GM18519 (cell line): ENCODE results near the gene SPC24.

Source experiments
- ATAC-seq: cut with Tn5 transposase; IDR thresholded peaks from one replicate; pipeline ENCODE4 v1.9.1; 2021; ENCODE audit warnings: mild to moderate bottlenecking, moderate library complexity; ENCODE audit not compliant: unreplicated experiment, low FRiP score

SPC24 gene, protein sequence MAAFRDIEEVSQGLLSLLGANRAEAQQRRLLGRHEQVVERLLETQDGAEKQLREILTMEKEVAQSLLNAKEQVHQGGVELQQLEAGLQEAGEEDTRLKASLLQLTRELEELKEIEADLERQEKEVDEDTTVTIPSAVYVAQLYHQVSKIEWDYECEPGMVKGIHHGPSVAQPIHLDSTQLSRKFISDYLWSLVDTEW

DNA sequence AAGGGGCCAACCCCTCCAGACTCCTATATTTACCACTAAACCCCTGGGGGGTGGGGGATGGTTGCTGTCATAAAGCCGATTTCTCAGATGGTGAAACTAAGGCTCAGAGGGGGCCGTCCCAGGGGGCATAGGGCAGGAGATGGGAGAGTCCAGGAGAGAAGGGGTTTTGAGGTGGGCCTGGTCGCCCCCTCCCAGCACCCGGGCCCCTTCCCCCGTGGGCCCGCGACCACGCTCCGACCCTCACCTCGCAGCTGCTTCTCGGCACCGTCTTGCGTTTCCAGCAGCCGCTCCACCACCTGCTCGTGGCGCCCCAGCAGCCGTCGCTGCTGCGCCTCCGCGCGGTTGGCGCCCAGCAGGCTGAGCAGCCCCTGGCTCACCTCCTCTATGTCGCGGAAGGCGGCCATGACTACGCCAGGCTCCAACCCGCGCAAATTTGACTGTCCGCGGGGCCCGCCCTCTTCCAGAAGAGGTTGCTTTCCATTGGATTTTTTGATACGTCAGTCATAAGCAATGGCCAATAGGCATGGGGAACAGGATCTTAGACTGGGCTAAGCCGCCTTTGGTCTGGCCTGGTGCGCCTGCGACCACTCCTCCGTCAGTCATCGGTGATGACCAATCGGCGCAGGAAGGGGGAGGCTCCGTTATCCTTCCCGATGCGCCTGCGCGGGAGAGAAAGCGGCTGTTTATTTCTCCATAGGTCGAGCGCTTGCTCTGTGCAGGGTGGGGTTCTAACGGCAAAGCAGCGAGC is at the start of gene SPC24:
TSS of gene SPC24 (minus strand) at position 410 of the 748 bp plus-strand sequence. CDS start at position 404, 6 bp downstream.
- peak; percentile 92 for ATAC-seq

DNA sequence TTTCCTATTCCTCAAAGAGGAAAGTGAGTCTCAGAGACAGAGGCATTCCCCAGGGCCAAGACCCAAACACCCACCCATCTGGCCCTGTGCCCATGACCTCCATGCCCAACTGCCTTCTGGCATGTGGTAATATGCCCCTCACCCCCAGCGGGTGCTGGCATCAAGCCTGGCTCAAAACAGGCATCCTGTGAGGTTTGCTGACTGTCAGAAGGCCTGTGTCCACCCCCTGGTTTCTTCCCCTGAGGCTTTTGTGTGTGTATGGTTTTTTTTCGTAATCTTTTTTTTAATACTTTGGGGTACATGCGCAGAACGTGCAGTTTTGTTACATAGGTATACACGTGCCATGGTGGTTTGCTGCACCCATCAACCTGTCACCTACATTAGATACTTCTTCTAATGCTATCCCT is 49.4 kb upstream of the SPC24 start:
- no peak for ATAC-seq

DNA sequence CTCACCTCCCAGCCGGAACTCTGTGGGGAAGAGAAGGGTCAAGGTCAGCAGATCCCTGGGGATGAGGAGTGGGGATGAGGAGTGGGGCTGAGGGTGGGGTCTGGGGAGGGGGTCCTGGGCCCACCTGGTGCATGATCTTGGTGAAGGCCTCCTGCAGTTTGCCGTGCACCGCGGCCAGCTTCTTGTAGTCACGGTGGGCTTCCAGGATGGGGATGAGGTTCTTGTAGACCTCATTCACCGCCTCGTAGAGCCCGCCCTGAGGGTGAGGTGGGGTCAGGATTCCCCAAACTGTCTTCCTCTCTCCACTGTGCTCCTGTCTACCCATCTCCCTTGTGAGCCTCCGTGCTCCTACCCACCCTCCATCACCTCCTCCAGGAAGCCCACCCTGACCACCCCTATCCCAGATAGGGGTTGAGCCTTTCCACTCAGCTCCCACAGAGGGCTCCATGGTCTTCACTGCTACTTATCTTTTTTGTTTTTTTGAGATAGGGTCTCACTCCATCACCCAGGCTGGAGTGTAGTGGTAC is 48.6 kb upstream of the SPC24 start:
- no peak for ATAC-seq

DNA sequence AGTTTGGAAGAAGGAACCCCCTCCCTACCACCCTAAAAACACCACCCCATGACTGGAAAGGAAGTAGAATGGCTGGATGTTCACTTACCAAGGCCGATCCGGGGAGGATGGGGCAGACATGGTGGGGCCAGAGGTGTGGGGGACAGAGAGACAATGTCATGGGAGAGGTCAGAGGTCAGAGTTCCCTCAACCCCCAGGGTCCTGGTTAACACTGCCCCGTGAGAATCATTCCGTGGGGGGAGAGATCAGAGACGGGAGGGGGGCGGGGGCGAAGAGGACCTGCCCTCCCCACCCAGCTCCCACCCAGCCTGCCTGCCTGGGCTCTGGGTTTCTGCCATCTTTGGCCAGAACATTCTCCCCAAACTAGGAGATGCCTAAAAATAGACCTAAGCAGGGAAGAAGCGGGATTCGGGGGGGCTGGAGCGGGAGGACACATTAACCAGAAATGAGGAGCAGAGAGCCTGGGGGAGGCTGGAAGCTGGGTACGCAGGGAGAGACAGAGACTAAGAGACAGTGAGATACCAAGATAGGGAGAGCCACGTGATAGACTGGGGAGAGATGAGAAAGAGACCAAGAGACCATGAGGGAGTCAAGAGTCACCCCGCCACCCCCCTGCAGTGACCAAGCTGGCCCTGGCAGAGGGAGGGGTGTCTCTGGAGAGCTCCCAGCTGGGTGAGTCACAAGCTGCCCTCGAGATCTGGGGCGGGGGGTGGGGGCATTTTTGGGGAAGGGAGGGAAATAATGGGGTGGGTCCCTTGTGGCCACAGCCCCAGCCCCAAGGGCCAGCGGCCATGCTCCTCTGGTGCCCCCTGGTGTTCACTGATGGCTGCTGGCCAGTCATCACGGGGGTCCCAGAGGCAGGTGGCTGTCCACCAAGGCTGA is 47.9 kb upstream of the SPC24 start:
- no peak for ATAC-seq

DNA sequence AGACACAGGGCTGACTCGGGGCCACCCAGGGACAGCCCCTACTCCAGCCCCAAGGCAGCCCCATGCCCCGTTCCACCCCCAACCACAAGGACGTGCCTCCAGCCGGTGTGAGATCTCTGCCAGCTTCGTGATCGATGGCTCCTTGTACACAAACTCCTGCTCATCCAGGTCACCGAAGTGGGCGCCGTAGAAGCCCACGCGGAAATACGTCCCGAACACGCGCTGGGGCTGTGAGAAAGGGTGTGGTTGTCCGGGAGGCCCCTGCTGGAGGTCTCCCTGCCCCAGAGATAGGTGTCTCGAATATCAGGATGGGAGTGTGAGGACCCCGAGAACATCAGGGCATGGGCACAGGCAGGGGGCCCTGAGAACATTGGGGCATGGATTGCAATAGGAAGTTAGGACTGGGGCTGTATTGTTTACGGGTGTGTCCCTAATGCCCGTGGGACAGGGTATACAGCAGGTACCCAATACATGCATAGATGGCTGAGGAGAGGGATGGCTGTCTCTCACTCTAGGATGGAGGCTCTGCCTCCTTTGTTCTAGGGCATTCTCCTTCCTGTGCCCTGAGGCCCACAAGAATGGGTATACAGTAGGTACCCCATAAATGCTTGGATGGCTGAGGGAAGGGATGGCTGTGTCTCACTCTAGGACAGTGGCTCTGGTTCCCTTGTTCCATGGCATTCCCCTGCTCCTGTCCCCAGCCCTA is 47.1 kb upstream of the SPC24 start:
- ATAC-seq: no peak

DNA sequence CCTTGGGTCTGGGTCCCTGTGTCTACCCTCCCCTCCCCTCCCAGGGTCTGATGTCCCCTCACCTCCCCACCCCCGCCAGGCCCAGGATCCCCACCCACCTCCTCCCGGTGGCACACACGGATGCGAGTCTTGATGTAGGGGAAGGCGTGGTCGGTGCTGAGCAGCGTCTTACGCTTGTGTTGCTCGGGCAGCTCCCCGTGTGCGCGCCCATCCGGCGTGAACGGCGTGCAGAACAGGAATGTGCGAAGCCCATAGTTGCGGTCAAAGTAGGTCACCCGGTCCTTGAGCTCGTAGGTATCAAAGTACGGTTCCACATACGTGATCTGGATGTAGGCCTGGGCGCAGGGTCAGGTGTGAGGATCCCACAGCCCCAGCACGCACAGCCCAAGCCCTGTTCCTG is 46.2 kb upstream of the SPC24 start:
- no peak for ATAC-seq

DNA sequence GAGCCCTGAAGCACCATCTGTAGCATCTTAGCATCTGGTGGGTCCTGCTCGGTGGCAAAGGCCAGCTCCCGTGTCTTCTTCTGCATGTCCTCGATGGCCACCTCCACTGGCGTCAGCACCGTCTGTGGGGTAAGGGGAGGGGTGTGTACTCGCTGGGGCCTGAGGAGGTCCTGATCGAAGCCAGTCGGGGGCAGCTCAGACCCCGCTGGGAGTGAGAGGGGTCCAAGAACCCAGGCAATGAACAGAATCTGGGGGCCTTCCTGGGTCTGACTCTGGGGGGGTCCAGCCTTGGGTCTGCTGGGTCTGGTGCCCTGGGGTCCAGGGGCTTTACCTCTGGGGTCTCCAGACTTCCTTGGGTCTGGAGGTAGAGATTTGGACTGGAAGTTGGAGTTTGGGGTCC is 45.3 kb upstream of the SPC24 start:
- ATAC-seq: no peak

DNA sequence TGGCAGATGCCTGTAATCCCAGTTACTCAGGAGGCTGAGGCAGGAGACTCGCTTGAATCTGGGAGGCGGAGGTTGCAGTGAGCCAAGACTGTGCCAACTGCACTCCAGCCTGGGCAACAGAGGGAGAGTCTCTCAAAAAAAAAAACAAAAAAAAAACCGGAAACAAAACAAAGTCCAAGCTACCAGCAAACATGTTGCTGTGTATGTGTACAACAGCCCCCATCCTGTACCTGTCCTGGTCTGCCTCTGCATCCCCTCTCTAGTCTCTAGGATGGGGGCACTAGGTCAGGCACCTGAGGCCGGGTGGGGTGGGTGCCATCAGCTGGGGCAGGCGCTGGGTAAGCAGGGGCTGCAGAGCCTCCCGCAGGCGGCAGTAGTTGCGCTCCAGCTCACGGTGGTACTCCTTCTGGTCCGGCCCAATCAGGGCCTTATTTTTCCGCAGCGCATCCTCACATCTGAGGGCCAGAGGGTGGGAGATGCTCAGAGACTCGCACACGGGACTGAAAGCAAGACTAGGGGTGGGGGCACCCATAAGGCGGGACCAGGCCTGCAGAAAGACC is 44.5 kb upstream of the SPC24 start:
- ATAC-seq: no peak

DNA sequence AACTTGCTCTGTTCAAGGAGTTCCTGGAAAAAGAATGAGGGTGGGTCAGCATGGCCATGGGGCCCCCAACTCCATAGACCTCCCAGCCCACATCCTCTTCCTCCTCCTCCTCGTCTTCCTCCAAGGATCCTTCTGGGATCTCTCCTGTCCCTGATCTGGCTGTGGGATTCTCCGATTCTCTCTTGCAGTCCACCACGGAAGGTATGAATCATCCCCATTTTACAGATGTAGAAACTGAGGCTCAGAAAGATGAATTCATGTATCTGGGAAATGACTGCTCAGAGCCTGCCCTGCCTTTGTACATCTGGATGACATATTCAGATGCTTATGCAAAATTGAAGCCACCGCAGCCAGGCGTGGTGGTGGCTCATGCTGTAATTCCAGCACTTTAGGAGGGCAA is 43.9 kb upstream of the SPC24 start:
- ATAC-seq: no peak

DNA sequence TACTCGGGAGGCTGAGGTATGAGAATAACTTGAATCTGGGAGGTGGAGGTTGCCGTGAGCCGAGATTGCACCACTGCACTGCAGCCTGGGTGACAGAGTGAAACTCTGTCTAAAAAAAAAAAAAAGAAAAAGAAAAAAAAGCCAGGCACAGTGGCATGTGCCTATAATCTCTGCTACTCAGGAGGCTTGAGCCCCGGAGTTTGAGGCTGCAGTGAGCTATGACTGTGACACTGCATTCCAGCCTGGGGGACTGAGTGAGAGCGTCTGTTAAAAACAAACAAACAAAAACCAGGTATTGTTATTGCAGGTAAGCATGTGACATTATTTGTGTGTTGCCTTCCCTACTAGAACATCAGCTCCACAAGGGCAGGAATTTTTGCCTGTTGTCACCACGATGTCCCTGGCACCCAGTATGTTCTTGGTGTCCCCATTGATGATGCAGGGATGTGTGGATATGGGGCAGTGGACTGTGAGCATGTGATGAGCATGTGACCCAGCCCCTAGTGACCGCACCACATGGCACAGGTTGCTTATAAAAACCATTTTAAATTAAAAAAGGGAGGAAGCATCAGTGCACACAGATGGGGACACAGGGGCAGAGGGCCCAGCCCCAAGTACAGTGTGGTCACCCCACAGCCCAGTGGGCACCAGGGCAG is 43.3 kb upstream of the SPC24 start:
- ATAC-seq: no peak

DNA sequence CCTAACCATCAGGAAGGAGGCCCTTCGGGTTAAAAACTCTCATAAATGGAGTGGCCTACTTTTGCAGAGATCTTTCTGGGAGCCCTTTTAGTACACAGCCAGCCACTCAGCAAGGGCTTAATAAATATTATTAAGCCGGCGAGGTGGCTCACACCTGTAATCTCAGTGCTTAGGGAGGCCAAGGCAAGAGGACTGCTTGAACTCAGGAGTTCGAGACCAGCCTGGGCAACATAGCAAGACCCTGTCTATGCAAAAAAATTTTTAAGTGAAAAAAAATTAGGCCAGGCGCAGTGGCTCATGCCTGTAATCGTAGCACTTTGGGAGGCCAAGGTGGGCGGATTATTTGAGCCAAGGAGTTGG is 42.6 kb upstream of the SPC24 start:
- no peak for ATAC-seq

DNA sequence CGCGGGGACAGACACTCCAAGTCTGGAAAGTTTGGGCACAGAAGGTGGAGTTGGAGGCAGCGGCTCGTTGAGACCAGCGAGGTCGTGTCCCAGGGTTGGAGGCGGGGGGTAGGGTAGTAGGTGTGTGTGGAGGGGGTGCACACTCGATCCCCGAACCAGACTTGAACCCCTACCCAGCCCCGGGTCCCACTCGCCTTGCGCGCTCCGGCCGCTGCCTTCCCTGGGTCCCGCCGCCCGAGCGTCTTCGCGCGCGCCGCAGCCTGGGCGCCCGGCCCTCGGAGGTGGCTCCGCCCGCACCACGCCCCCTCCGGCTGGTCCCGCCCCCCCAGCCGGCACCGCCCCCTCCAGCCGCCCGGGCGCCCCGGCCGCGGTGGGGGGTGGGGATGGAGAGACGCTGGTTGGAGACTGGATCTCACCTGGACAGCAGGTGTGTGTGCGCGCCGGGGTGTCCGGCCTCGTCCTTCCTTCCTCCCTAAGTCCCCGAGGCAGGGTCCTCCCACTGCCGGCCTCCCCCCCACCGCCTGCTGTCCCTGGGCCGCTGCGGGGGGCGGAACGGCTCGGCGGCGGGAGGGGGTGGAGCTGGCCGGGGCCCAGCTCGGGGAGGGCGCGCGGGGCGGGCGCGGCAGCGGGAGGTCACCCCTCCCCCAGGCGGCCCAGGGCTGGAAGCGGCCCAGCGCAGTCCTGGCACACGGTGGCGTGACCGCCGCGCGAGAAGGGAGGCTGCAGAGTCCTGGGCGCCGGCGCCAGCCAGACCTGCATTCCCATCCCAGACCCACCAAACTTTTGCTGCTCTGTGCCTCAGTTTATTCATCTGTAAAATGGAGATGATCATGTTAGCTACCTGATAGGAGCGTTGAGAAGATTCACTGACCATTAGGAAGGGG is 42.0 kb upstream of the SPC24 start, which contains the start of gene KANK2:
TSS of gene KANK2 (minus strand) at position 255 of the 884 bp plus-strand sequence. CDS start 3,034 bp downstream, outside the sequence.
- no peak for ATAC-seq

DNA sequence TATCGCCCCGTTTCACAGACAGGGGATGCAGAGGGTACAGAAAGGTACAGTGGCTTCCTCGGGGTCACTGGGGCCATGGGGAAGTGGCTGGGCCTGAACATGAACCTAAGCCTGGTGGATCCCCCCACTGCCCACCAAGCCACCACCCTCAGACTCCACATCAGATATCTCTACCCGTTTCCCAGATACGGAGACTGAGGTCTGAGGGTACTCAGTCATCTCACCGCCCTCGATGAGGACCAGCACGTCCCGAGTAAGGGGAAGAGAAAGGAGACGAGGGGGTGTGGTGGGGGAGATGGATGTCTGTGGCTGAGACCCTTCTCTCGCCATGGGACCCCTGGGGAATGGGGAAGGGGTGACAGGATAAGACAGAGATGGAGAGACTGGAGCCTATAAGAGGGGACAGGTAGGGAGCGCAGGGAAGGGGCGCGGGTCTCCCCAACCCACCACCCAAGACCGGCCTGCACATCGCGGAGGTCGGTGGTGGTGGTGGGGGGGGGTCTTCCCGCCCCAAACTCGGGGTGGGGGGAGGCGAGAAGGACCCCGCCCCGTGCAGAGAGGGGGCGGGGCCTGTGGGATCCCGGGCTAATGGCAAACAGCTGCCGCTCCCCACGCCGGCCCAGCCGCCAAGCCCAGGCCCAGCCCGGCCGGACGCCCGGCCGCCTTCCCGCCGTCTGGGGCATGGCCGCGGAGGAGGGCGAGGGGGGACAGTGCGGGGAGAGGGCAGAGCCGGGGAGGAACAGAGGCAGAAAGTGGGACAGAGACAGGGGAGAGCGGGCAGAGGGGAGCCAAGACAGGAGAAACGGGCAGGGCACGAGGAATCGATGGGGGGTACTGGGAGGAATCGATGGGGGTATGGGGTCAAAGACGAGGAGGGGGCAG is 41.1 kb upstream of the SPC24 start:
- no peak for ATAC-seq

DNA sequence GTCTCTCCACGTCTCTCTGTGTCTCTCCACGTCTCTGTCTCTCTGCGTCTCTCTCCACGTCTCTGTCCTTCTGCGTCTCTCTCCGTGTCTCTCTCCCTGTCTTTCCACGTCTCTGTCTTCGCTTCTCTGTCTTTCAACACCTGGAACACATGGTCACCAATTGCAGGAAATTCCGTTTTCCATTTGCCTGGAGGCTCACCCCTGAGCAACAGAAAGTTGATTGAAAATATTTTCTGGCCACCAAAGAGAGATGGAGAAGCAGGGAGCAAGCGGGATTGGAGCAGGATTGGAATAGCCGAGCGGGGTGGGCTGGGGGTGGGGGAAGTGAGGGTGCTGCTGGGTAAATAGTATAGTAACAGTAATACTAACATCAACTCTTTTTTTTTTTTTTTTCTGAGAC is 40.1 kb upstream of the SPC24 start:
- ATAC-seq: no peak

DNA sequence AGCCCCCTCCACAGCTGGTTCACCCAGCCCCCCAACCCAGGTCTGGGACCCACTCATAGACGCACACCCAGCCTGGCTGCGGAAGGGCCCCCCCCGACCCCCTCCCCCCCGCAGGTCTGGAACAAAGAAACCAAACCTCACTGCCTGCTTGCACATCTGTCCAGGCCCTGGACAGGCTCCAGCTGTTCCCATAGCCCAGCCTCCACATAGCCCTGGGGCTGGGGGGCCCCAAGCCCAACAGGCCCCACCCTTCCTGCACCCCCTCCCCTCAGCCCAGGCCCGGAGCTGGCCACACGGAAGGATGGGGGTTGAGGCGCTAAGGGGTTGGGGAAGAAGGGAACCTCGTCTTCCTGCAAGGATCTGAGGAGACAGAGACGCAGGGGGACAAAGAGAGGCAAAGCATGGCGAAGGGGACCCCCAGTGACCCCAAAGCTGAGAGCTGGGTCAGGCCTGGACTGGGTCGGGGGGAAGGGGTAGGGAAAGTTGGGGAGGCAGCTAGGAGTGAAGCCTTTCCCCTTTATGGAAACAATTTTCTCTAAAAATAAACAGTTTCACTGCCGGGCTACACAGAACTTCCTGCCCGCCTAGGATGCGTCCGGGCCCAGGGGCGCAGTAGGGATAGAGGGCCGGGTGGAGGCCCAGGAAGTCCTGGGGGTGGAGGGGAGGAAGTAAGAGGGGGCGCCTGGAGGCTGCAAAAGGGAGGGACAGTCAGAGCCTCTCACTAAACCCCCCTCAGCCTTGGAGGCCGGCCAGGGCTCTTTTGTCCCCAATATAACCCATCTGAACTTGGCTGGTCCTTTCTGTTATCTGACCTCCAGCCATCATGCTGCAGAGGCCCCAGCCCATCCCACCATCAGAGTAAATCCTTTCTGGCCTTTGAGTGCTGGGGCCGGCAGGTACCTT is 39.3 kb upstream of the SPC24 start:
- no peak for ATAC-seq

DNA sequence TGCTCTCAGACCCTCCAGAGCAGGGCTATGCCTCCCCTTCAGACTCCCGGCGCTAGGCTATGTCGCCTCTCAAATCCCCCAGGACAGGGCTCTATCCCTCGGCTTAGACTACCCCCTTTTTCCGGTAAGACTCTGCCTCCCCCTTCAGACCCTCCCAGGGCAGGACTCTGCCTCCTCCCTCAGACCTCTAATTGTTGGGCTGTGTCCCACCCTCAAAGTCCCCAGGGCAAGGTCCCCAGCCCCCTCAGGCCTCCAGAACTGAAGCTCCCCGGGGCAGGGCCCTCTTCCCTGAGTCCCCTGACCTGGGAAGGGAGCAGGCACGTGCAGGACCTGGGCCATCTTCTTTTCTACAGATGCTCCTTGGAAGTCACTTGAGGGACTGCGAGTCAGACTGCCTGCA is 38.6 kb upstream of the SPC24 start:
- no peak for ATAC-seq
